H9 (cell line): ENCODE measurements around the gene KCNAB1. TPM values are rescaled to one million over a fixed set of nuclear protein-coding genes. Genes with fewer than 3 reads are reported as not detected.

Experiments used
- DNase-seq: peaks from one replicate; pipeline ENCODE4 v3.0.0-alpha.2; 2017
- H2AFZ ChIP-seq: one replicate; pipeline ENCODE4 v1.6.1; 2013; ENCODE audit warnings: mild to moderate bottlenecking, low read length, control low read depth, moderate library complexity
- H2AK5ac ChIP-seq: 2 replicates; pipeline ENCODE4 v1.6.1; 2013; ENCODE audit warnings: low read length, control low read depth, mixed read lengths; ENCODE audit not compliant: insufficient read length
- H2BK120ac ChIP-seq: one replicate; pipeline ENCODE4 v1.6.1; 2013; ENCODE audit warnings: low read depth, mild to moderate bottlenecking, low read length, control low read depth, inconsistent platforms; ENCODE audit not compliant: poor library complexity, severe bottlenecking
- H2BK12ac ChIP-seq: 2 replicates; pipeline ENCODE4 v1.6.1; 2013; ENCODE audit warnings: low read length, control low read depth, mixed read lengths, low read depth; ENCODE audit not compliant: insufficient read length
- H2BK15ac ChIP-seq: 2 replicates; pipeline ENCODE4 v1.6.1; 2013; ENCODE audit warnings: low read depth, low read length, control low read depth
- H2BK20ac ChIP-seq: one replicate; pipeline ENCODE4 v1.6.1; 2013; ENCODE audit warnings: low read depth, mild to moderate bottlenecking, low read length, control low read depth, inconsistent platforms; ENCODE audit not compliant: poor library complexity, severe bottlenecking
- H2BK5ac ChIP-seq: 2 replicates; pipeline ENCODE4 v1.6.1; 2013; ENCODE audit warnings: low read length, control low read depth, mixed read lengths; ENCODE audit not compliant: insufficient read length
- H3K14ac ChIP-seq: 2 replicates; pipeline ENCODE4 v1.6.1; 2013; ENCODE audit warnings: low read length, control low read depth; ENCODE audit not compliant: insufficient read depth
- H3K18ac ChIP-seq: 2 replicates; pipeline ENCODE4 v1.6.1; 2013; ENCODE audit warnings: low read depth, mild to moderate bottlenecking, mixed read lengths, low read length, control low read depth; ENCODE audit not compliant: insufficient read length
- H3K23ac ChIP-seq: 2 replicates; pipeline ENCODE4 v1.6.1; 2013; ENCODE audit warnings: low read length, control low read depth, mixed read lengths, low read depth; ENCODE audit not compliant: insufficient read length
- H3K23me2 ChIP-seq: 2 replicates; pipeline ENCODE4 v1.6.1; 2013; ENCODE audit warnings: low read depth, mild to moderate bottlenecking, mixed read lengths, low read length, control low read depth; ENCODE audit not compliant: insufficient read length, poor library complexity, severe bottlenecking
- H3K27ac ChIP-seq: 2 replicates; pipeline ENCODE4 v1.5.1; 2013; ENCODE audit warnings: low read length, control low read depth, mixed read lengths, low read depth; ENCODE audit not compliant: insufficient read length
- H3K27me3 ChIP-seq: 2 replicates; pipeline ENCODE4 v1.6.1; 2013; ENCODE audit warnings: low read length, control low read depth, inconsistent platforms; ENCODE audit not compliant: insufficient read depth
- H3K4ac ChIP-seq: 2 replicates; pipeline ENCODE4 v1.6.1; 2013; ENCODE audit warnings: low read depth, mild to moderate bottlenecking, control low read depth, inconsistent platforms, low read length, moderate library complexity
- H3K4me1 ChIP-seq: 2 replicates; pipeline ENCODE4 v1.6.1; 2013; ENCODE audit warnings: low read length, control low read depth, inconsistent platforms; ENCODE audit not compliant: insufficient read depth
- H3K4me2 ChIP-seq: 2 replicates; pipeline ENCODE4 v1.6.1; 2013; ENCODE audit warnings: low read length, control low read depth, mixed read lengths; ENCODE audit not compliant: insufficient read length, insufficient read depth
- H3K56ac ChIP-seq: 2 replicates; pipeline ENCODE4 v1.6.1; 2013; ENCODE audit warnings: low read depth, mild to moderate bottlenecking, mixed read lengths, low read length, control low read depth; ENCODE audit not compliant: insufficient read length
- H3K79me1 ChIP-seq: 2 replicates; pipeline ENCODE4 v1.6.1; 2013; ENCODE audit warnings: low read depth, mild to moderate bottlenecking, moderate library complexity, low read length, control low read depth, inconsistent platforms; ENCODE audit not compliant: insufficient read depth, poor library complexity, severe bottlenecking
- H3K79me2 ChIP-seq: 2 replicates; pipeline ENCODE4 v1.6.1; 2013; ENCODE audit warnings: low read length, control low read depth, inconsistent platforms; ENCODE audit not compliant: insufficient read depth
- H3K9ac ChIP-seq: 2 replicates; pipeline ENCODE4 v1.6.1; 2013; ENCODE audit warnings: low read length, control low read depth, mixed read lengths; ENCODE audit not compliant: insufficient read length; ENCODE audit errors: extremely low read depth
- H3K9me3 ChIP-seq: one replicate; pipeline ENCODE4 v1.6.1; 2013; ENCODE audit warnings: low read depth, low read length, inconsistent platforms; ENCODE audit not compliant: control insufficient read depth
- H3T11ph ChIP-seq: one replicate; pipeline ENCODE4 v1.6.1; 2013; ENCODE audit warnings: mild to moderate bottlenecking, low read length, control low read depth, inconsistent platforms
- H4K20me1 ChIP-seq: one replicate; pipeline ENCODE4 v1.6.1; 2013; ENCODE audit not compliant: control insufficient read depth, insufficient read length, insufficient read depth
- H4K5ac ChIP-seq: 2 replicates; pipeline ENCODE4 v1.6.1; 2013; ENCODE audit warnings: low read depth, mild to moderate bottlenecking, mixed read lengths, low read length, control low read depth; ENCODE audit not compliant: insufficient read length
- H4K8ac ChIP-seq: replicated peaks from 2 replicates; pipeline ENCODE4 v1.6.1; 2013; ENCODE audit warnings: low read length, control low read depth, mixed read lengths, low read depth; ENCODE audit not compliant: insufficient read length
- H4K91ac ChIP-seq: 2 replicates; pipeline ENCODE4 v1.6.1; 2013; ENCODE audit warnings: low read depth, mild to moderate bottlenecking, moderate library complexity, mixed read lengths, low read length, control low read depth; ENCODE audit not compliant: insufficient read length
- H3K27ac Mint-ChIP-seq, 3 experiments: 2 replicates in 2 of 3; 3 replicates in 1 of 3; pipeline ENCODE4 v1.8.0; 2020 to 2021; ENCODE audit warnings: mixed read lengths in 3 of 3, mild to moderate bottlenecking in 1 of 3, moderate library complexity in 1 of 3
- H3K27me3 Mint-ChIP-seq: 2 replicates; pipeline ENCODE4 v1.8.0; 2021; ENCODE audit warnings: low read depth, mild to moderate bottlenecking, moderate library complexity, mixed read lengths
- H3K36me3 Mint-ChIP-seq, 3 experiments: 2 replicates in 2 of 3; 3 replicates in 1 of 3; pipeline ENCODE4 v1.8.0; 2020 to 2021; ENCODE audit warnings: low read depth in 3 of 3, mixed read lengths in 3 of 3; ENCODE audit not compliant: insufficient read depth in 1 of 3
- H3K4me1 Mint-ChIP-seq, 2 experiments: 2 replicates each; pipeline ENCODE4 v1.8.0; 2020; ENCODE audit warnings: mixed read lengths in 2 of 2
- H3K4me3 Mint-ChIP-seq, 2 experiments: 2 replicates in 1 of 2; 3 replicates in 1 of 2; pipeline ENCODE4 v1.8.0; 2020 to 2021; ENCODE audit warnings: mild to moderate bottlenecking in 2 of 2, mixed read lengths in 2 of 2, moderate library complexity in 1 of 2
- H3K9me3 Mint-ChIP-seq, 2 experiments: 2 replicates in 1 of 2; 3 replicates in 1 of 2; pipeline ENCODE4 v1.8.0; 2020; ENCODE audit warnings: mild to moderate bottlenecking in 2 of 2, mixed read lengths in 2 of 2, moderate library complexity in 1 of 2
- CTCF ChIP-seq: fragments of 200-600 bp; sonication (generic); conservative IDR thresholded peaks from 3 replicates; pipeline ENCODE4 v1.8.0; 2021; ENCODE audit warnings: antibody characterized with exemption, mild to moderate bottlenecking
- whole genome bisulfite sequencing: extraction: QIAGEN DNeasy Blood & Tissue Kit; methylation state at CpG from one replicate; pipeline ENCODE4 v1.1.7; 2013; ENCODE audit warnings: missing lambda C conversion rate, low lambda C conversion rate, mixed read lengths; ENCODE audit not compliant: insufficient read length; ENCODE audit errors: extremely low coverage; 5-methylcytosine and 5-hydroxymethylcytosine counted together
- total RNA-seq: library from RNA; stranded (reverse); gene quantifications from 2 replicates; pipeline ENCODE4 v1.2.1, GENCODE V29; 2021

Gene KCNAB1
- total RNA-seq, 1 experiment from 2014 or later, result 3.7 TPM

GRCh38 chr3:156240642-156241041, 120.3 kb downstream of the KCNAB1 start:
- WGBS, result no CpG with 5 or more reads among the region's 5 CpGs

More at GRCh38 chr3:156240642-156241041, 120.3 kb downstream of the KCNAB1 start:
- H3K4me1 Mint-ChIP-seq, result no peaks in the 10 kb centered on the region
- Histone ChIP-seq H3K18ac (no peak overlapping the region), H3K27me3 (no peaks in the 10 kb centered on the region), H3K4me1 (no peaks in the 10 kb centered on the region), H3K23ac (no peak overlapping the region), H3K79me2 (no peaks in the 10 kb centered on the region), H2BK15ac (no peak overlapping the region), H2AFZ (no peak overlapping the region), H2BK12ac (no peak overlapping the region), H3K4me2 (no peak overlapping the region), H3K14ac (no peak overlapping the region), H3T11ph (no peak overlapping the region), H3K4ac (no peak overlapping the region), H2BK5ac (no peak overlapping the region), H3K56ac (no peak overlapping the region), H4K5ac (no peak overlapping the region), H2BK120ac (no peak overlapping the region), H2BK20ac (no peak overlapping the region), H3K9ac (no peak overlapping the region), H2AK5ac (no peak overlapping the region), H4K8ac (no peak overlapping the region), H3K23me2 (no peaks in the 10 kb centered on the region), H4K91ac (no peak overlapping the region), H3K79me1 (no peaks in the 10 kb centered on the region), H4K20me1 (no peaks in the 10 kb centered on the region), H3K27ac (no peak overlapping the region), H3K9me3 (no peaks in the 10 kb centered on the region)
- H3K36me3 Mint-ChIP-seq, result no peaks in the 10 kb centered on the region
- no peak overlapping the region for H3K27ac Mint-ChIP-seq
- TF ChIP-seq CTCF, result no peak
- no peaks in the 10 kb centered on the region for H3K27me3 Mint-ChIP-seq
- H3K4me3 Mint-ChIP-seq, result no peak overlapping the region
- H3K9me3 Mint-ChIP-seq, result no peaks in the 10 kb centered on the region
- DNase-seq, result no peak
